ENCODE data around the gene KMT2C.
"Not testable (repeated sequence)": the region's sequence is repeated elsewhere in the genome, so short reads cannot be mapped to it uniquely, and the experiment has no call there.

DNA sequence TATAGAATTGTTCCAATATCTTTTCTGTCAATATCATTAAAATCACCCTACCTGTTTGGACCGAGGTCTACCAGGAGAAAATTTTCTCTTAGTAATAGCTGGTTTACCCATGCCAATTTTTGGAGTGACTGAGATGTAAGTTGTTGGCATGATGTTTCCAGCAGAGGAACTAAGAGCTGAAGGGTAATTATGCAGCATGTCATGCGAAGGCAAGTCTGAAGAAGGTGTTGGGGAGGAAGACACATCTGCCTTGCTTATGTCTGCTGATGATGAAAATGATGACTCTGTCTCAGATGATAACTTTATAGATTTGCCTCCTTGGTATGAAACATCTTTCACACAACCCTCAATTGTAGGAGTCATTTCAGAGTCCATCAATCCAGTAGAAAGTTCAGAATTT is 188.0 kb downstream of the KMT2C start:
- TF ChIP-seq POLR2A (IDR thresholded peaks at IDR 0.05) = not testable (repeated sequence)
- TF ChIP-seq, protein P1, sequence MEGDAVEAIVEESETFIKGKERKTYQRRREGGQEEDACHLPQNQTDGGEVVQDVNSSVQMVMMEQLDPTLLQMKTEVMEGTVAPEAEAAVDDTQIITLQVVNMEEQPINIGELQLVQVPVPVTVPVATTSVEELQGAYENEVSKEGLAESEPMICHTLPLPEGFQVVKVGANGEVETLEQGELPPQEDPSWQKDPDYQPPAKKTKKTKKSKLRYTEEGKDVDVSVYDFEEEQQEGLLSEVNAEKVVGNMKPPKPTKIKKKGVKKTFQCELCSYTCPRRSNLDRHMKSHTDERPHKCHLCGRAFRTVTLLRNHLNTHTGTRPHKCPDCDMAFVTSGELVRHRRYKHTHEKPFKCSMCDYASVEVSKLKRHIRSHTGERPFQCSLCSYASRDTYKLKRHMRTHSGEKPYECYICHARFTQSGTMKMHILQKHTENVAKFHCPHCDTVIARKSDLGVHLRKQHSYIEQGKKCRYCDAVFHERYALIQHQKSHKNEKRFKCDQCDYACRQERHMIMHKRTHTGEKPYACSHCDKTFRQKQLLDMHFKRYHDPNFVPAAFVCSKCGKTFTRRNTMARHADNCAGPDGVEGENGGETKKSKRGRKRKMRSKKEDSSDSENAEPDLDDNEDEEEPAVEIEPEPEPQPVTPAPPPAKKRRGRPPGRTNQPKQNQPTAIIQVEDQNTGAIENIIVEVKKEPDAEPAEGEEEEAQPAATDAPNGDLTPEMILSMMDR (IDR thresholded peaks at IDR 0.05) = not testable (repeated sequence)

Measured in Peyer's patch (tissue), 4 donors.